K562 (cell line): ENCODE results near the gene CASKIN2. TPM values are rescaled to one million over a fixed set of nuclear protein-coding genes. Genes with fewer than 3 reads are reported as not detected.

Source experiments
- ATAC-seq: fragments of 200-7000 bp; cut with Tn5 transposase; 3 replicates; pipeline ENCODE4 v1.9.1; 2020; ENCODE audit warnings: moderate library complexity
- BruUV-seq: library from RNA; stranded (reverse); fragments of 400-500 nt; replicated peaks from 2 replicates; lab custom pipeline; 2021; lab: Mats Ljungman, UMichigan
- CTCF ChIA-PET: fragments of 300-600 bp; formaldehyde crosslinking; extraction: SDS; loops from one replicate; lab custom pipeline; 2021; ENCODE audit warnings: low intra/inter-chr PET ratio; lab: Yijun Ruan, JAX
- POLR2A ChIA-PET: fragments of 300-600, 350-650 bp; sonication (Branson Sonifier 250); formaldehyde crosslinking; extraction: SDS; loops from one replicate; lab custom pipeline; 2021; ENCODE audit warnings: antibody characterized with exemption, inconsistent platforms; lab: Yijun Ruan, JAX
- DNase-seq, 4 experiments: peaks; one replicate each; pipeline versions ENCODE4 v3.0.0 to v3.0.0-alpha.2; 2011 to 2018; ENCODE audit warnings: low spot score in 3 of 4, mixed read lengths in 3 of 4; ENCODE audit errors: extremely low read depth in 1 of 4
- FAIRE-seq: peaks from 2 replicates; lab custom pipeline; 2011; peaks lifted over from hg19 to GRCh38; lab: Jason Lieb, UNC
- H2AFZ ChIP-seq: 2 replicates; pipeline ENCODE4 v1.6.0; 2011; ENCODE audit warnings: low read depth, low read length, control low read depth, inconsistent platforms
- H3K27ac ChIP-seq: fragments of 200-600 bp; 3 replicates; pipeline ENCODE4 v1.8.0; 2011; ENCODE audit warnings: low read depth, mild to moderate bottlenecking, control low read depth, inconsistent platforms, low read length, moderate library complexity, mixed read lengths; ENCODE audit errors: extremely low read depth
- H3K27me3 ChIP-seq, 2 experiments: fragments of 300-600 bp in 1 of 2; 2 replicates in 1 of 2; 3 replicates in 1 of 2; pipeline versions ENCODE4 v1.6.0 to v1.8.0; 2011; ENCODE audit warnings: inconsistent platforms in 2 of 2, low read length in 2 of 2, mild to moderate bottlenecking in 1 of 2, mixed read lengths in 1 of 2, moderate library complexity in 1 of 2; ENCODE audit not compliant: control insufficient read depth in 2 of 2, insufficient read depth in 2 of 2
- H3K36me3 ChIP-seq: fragments of 300-600 bp; 3 replicates; pipeline ENCODE4 v1.8.0; 2011; ENCODE audit warnings: mild to moderate bottlenecking, low read length, inconsistent platforms; ENCODE audit not compliant: control insufficient read depth, insufficient read depth
- H3K4me1 ChIP-seq, 2 experiments: fragments of 200-600 bp in 1 of 2; replicated peaks in 1 of 2; 2 replicates in 1 of 2; 3 replicates in 1 of 2; pipeline versions ENCODE4 v1.5.1 to v1.8.0; 2011; ENCODE audit warnings: inconsistent platforms in 2 of 2, low read length in 2 of 2, mild to moderate bottlenecking in 1 of 2, mixed read lengths in 1 of 2, moderate library complexity in 1 of 2; ENCODE audit not compliant: control insufficient read depth in 2 of 2, insufficient read depth in 2 of 2
- H3K4me2 ChIP-seq: 2 replicates; pipeline ENCODE4 v1.6.1; 2011; ENCODE audit warnings: low read length, control low read depth, inconsistent platforms, mixed read lengths; ENCODE audit not compliant: insufficient read depth
- H3K4me3 ChIP-seq: fragments of 200-600 bp; sonication (generic), shearing (Covaris generic); 2 replicates; pipeline ENCODE4 v1.5.1; 2016; ENCODE audit warnings: control low read depth, inconsistent platforms
- H3K79me2 ChIP-seq: fragments of 200-600 bp; 3 replicates; pipeline ENCODE4 v1.8.0; 2011; ENCODE audit warnings: low read length, inconsistent platforms; ENCODE audit not compliant: control insufficient read depth, insufficient read depth
- H3K9ac ChIP-seq, 2 experiments: 2 replicates each; pipeline versions ENCODE4 v1.6.0 to v1.6.1; 2011; ENCODE audit warnings: low read depth in 2 of 2, low read length in 2 of 2, control low read depth in 1 of 2, inconsistent platforms in 1 of 2, mild to moderate bottlenecking in 1 of 2, mixed read lengths in 1 of 2; ENCODE audit not compliant: insufficient read depth in 1 of 2
- H3K9me1 ChIP-seq: one replicate; pipeline ENCODE4 v1.6.0; 2011; ENCODE audit warnings: inconsistent platforms, mild to moderate bottlenecking, low read length, moderate library complexity; ENCODE audit not compliant: control insufficient read depth, insufficient read depth
- H3K9me3 ChIP-seq: replicated peaks from 2 replicates; pipeline ENCODE4 v1.5.1; 2011; ENCODE audit warnings: low read depth, low read length, inconsistent platforms; ENCODE audit not compliant: control insufficient read depth, insufficient read depth
- H4K20me1 ChIP-seq: replicated peaks from 2 replicates; pipeline ENCODE4 v1.6.1; 2011; ENCODE audit warnings: low read length, inconsistent platforms, mixed read lengths; ENCODE audit not compliant: control insufficient read depth, insufficient read depth
- ARNT ChIP-seq, 2 experiments: fragments of 450-650 bp; IDR thresholded peaks; 2 replicates each; pipeline ENCODE4 v1.6.1; 2016; ENCODE audit warnings: mild to moderate bottlenecking in 1 of 2
- ASH1L ChIP-seq: fragments of 450-650 bp; IDR thresholded peaks from 2 replicates; pipeline ENCODE4 v1.6.1; 2018; ENCODE audit warnings: borderline replicate concordance, mild to moderate bottlenecking, low read depth; ENCODE audit not compliant: partially characterized antibody
- BRD4 ChIP-seq: fragments of 200-600 bp; sonication (generic); IDR thresholded peaks from 2 replicates; pipeline ENCODE4 v1.6.1; 2017; ENCODE audit warnings: inconsistent platforms
- GABPA ChIP-seq: fragments of 200-800 bp; sonication (Bioruptor generic); conservative IDR thresholded peaks from 2 replicates; pipeline ENCODE4 v1.6.1; 2016; ENCODE audit warnings: low read depth, missing genetic modification characterization, missing compliant biosample characterization
- MYNN ChIP-seq, 2 experiments: sonication (generic); formaldehyde crosslinking in 1 of 2; IDR thresholded peaks; 2 replicates each; pipeline versions ENCODE4 v1.5.0 to v1.6.1; 2016 to 2020; ENCODE audit warnings: antibody characterized with exemption in 1 of 2, missing genetic modification reagents in 1 of 2
- PTTG1 ChIP-seq: fragments of 450-650 bp; IDR thresholded peaks from 2 replicates; pipeline ENCODE4 v1.6.1; 2016; ENCODE audit warnings: low read depth, mild to moderate bottlenecking, missing genetic modification characterization, missing compliant biosample characterization
- RBM15 ChIP-seq: fragments of 200-400 bp; formaldehyde crosslinking; IDR thresholded peaks from 2 replicates; pipeline ENCODE4 v1.6.1; 2018; ENCODE audit warnings: mild to moderate bottlenecking, low read length, moderate library complexity; ENCODE audit not compliant: insufficient read depth
- SP1 ChIP-seq: sonication (generic); formaldehyde crosslinking; IDR thresholded peaks from 2 replicates; pipeline ENCODE4 v1.8.1; 2022; ENCODE audit warnings: mild to moderate bottlenecking, missing genetic modification reagents
- ZNF12 ChIP-seq: sonication (generic); formaldehyde crosslinking; IDR thresholded peaks from 2 replicates; pipeline ENCODE4 v1.4.0; 2020; ENCODE audit warnings: mild to moderate bottlenecking, missing genetic modification reagents
- ZNF274 ChIP-seq: IDR thresholded peaks from 2 replicates; pipeline ENCODE4 v1.6.1; 2011; ENCODE audit warnings: low read depth, mild to moderate bottlenecking, low read length, moderate library complexity, borderline replicate concordance
- ZNF3 ChIP-seq: fragments of 250-450 bp; sonication (Bioruptor Pico); IDR thresholded peaks from 2 replicates; pipeline ENCODE4 v1.5.0; 2021; ENCODE audit warnings: mild to moderate bottlenecking, moderate library complexity
- ZNF41 ChIP-seq: fragments of 250-450 bp; sonication (Bioruptor Pico); conservative IDR thresholded peaks from 2 replicates; pipeline ENCODE4 v1.4.0; 2020; ENCODE audit warnings: mild to moderate bottlenecking
- WGBS: fragments of 100-300 bp; shearing (Covaris generic); methylation state at CpG from one replicate; pipeline ENCODE4 v1.1.6; 2016; ENCODE audit warnings: low coverage, mixed read lengths; ENCODE audit not compliant: insufficient coverage; ENCODE audit errors: missing lambda C conversion rate; 5-methylcytosine and 5-hydroxymethylcytosine counted together
- in situ Hi-C: fragments of 300-500 bp; cut with MboI; formaldehyde crosslinking; loops from 4 replicates; pipeline ENCODE4 v1.15.0; 2018; ENCODE audit warnings: inconsistent platforms, mixed read lengths
- intact Hi-C: fragments of 100-400 bp; cut with micrococcal nuclease; formaldehyde crosslinking; loops from 2 replicates; pipeline ENCODE4 v1.14.2; 2022
- polyA plus RNA-seq, 8 experiments: library from polyadenylated mRNA; depleted of rRNA in 4 of 8; stranded (reverse) in 5 of 8; unstranded in 3 of 8; fragments of >200 nt; fragmentation: Nextera tagmentation in 2 of 8; fragmentation: Illumina TruSeq in 1 of 8; extraction: Ambion mirVana in 2 of 8; extraction: Trizol in 1 of 8; gene quantifications; 2 replicates each; pipeline versions ENCODE4 v1.2.1 to v1.2.3, GENCODE V29; 2011 to 2014; ENCODE audit warnings: inconsistent platforms in 1 of 8, missing spikeins in 1 of 8
- total RNA-seq, 7 experiments: library from RNA; depleted of rRNA in 6 of 7; stranded (reverse); fragments of >200 nt in 6 of 7; fragmentation: Illumina TruSeq in 2 of 7; extraction: Trizol in 2 of 7; gene quantifications; 2 replicates each; pipeline versions ENCODE4 v1.2.1 to v1.2.3, GENCODE V29; 2011 to 2021; ENCODE audit warnings: low replicate concordance in 1 of 7

Gene CASKIN2
- total and polyA plus RNA-seq, 9 of the 15 experiments (the other 6 are each of a cell fraction or from before 2014, with no cell fraction given), result 0.01 to 12.2 (median 2.1) TPM

DNA sequence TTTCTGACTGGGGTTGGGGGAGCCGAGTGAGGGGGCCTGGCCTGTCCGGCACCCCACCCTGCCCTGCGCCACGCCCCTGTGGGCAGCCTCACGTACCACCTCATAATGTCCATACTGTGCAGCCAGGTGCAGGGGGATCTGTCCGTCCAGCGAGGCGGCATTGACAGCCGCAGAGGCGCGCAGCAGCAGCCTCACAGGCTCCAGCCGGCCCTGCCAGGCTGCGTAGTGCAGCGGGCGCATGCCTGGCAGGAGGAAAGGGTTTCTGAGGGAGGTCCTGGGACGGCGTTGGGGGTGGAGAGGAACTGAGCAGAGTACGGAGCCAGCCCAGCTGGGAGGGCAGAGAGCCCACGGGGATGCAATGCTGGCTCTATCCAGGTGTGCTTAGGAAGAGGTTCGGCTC is 8.4 kb downstream of the CASKIN2 start:
- Histone ChIP-seq H4K20me1 (peaks cover 12% of the 10 kb centered on the region), H3K27me3 (no peaks in the 10 kb centered on the region), H3K27ac (no peak overlapping the region), H3K9me3 (no peaks in the 10 kb centered on the region), H3K4me3 (no peak overlapping the region), H3K79me2 (no peaks in the 10 kb centered on the region; the same call in 2 of the 3 replicates), H3K36me3 (peaks cover 5% of the 10 kb centered on the region; the same call in 1 of the 3 replicates), H3K9ac (no peak overlapping the region), H2AFZ (no peak overlapping the region), H3K4me1 (peaks cover 5 to 70% of the 10 kb centered on the region in 2 experiments), H3K9me1 (no peaks in the 10 kb centered on the region), H3K4me2 (no peak overlapping the region)
- 84% methylated on average over 14 of the region's 20 CpGs for WGBS
- ATAC-seq (no peak), FAIRE-seq (no peak), DNase-seq (no peak)
- CTCF ChIA-PET, result no interaction called here
- intact Hi-C loops (no loop called here), in situ Hi-C loops (no loop called here)
- BruUV-seq, result no TSS peak
- TF ChIP-seq BRD4 (no peak), ZNF41 (CRISPR knock-in tag) (no peak), RBM15 (no peak), SP1 (CRISPR knock-in tag) (no peak), ARNT (IDR thresholded peaks at IDR 0.05) (no peak), PTTG1 (tag) (no peak), ZNF274 (no peak), ZNF3 (CRISPR knock-in tag) (no peak), GABPA (tag) (no peak), MYNN (IDR thresholded peaks at IDR 0.05) (no peak), MYNN (CRISPR knock-in tag; IDR thresholded peaks at IDR 0.05) (no peak), ZNF12 (CRISPR knock-in tag) (no peak), ASH1L (no peak)
- POLR2A ChIA-PET, result no interaction called here
